H9 (cell line): ENCODE measurements around the gene ERC1. TPM values are rescaled to one million over a fixed set of nuclear protein-coding genes. Genes with fewer than 3 reads are reported as not detected.

Experiments used
- DNase-seq: peaks from one replicate; pipeline ENCODE4 v3.0.0-alpha.2; 2017
- H2AFZ ChIP-seq: one replicate; pipeline ENCODE4 v1.6.1; 2013; ENCODE audit warnings: mild to moderate bottlenecking, low read length, control low read depth, moderate library complexity
- H2AK5ac ChIP-seq: 2 replicates; pipeline ENCODE4 v1.6.1; 2013; ENCODE audit warnings: low read length, control low read depth, mixed read lengths; ENCODE audit not compliant: insufficient read length
- H2BK120ac ChIP-seq: one replicate; pipeline ENCODE4 v1.6.1; 2013; ENCODE audit warnings: low read depth, mild to moderate bottlenecking, low read length, control low read depth, inconsistent platforms; ENCODE audit not compliant: poor library complexity, severe bottlenecking
- H2BK12ac ChIP-seq: 2 replicates; pipeline ENCODE4 v1.6.1; 2013; ENCODE audit warnings: low read length, control low read depth, mixed read lengths, low read depth; ENCODE audit not compliant: insufficient read length
- H2BK15ac ChIP-seq: 2 replicates; pipeline ENCODE4 v1.6.1; 2013; ENCODE audit warnings: low read depth, low read length, control low read depth
- H2BK20ac ChIP-seq: one replicate; pipeline ENCODE4 v1.6.1; 2013; ENCODE audit warnings: low read depth, mild to moderate bottlenecking, low read length, control low read depth, inconsistent platforms; ENCODE audit not compliant: poor library complexity, severe bottlenecking
- H2BK5ac ChIP-seq: 2 replicates; pipeline ENCODE4 v1.6.1; 2013; ENCODE audit warnings: low read length, control low read depth, mixed read lengths; ENCODE audit not compliant: insufficient read length
- H3K14ac ChIP-seq: 2 replicates; pipeline ENCODE4 v1.6.1; 2013; ENCODE audit warnings: low read length, control low read depth; ENCODE audit not compliant: insufficient read depth
- H3K18ac ChIP-seq: 2 replicates; pipeline ENCODE4 v1.6.1; 2013; ENCODE audit warnings: low read depth, mild to moderate bottlenecking, mixed read lengths, low read length, control low read depth; ENCODE audit not compliant: insufficient read length
- H3K23ac ChIP-seq: 2 replicates; pipeline ENCODE4 v1.6.1; 2013; ENCODE audit warnings: low read length, control low read depth, mixed read lengths, low read depth; ENCODE audit not compliant: insufficient read length
- H3K23me2 ChIP-seq: 2 replicates; pipeline ENCODE4 v1.6.1; 2013; ENCODE audit warnings: low read depth, mild to moderate bottlenecking, mixed read lengths, low read length, control low read depth; ENCODE audit not compliant: insufficient read length, poor library complexity, severe bottlenecking
- H3K27ac ChIP-seq: 2 replicates; pipeline ENCODE4 v1.5.1; 2013; ENCODE audit warnings: low read length, control low read depth, mixed read lengths, low read depth; ENCODE audit not compliant: insufficient read length
- H3K27me3 ChIP-seq: 2 replicates; pipeline ENCODE4 v1.6.1; 2013; ENCODE audit warnings: low read length, control low read depth, inconsistent platforms; ENCODE audit not compliant: insufficient read depth
- H3K4ac ChIP-seq: 2 replicates; pipeline ENCODE4 v1.6.1; 2013; ENCODE audit warnings: low read depth, mild to moderate bottlenecking, control low read depth, inconsistent platforms, low read length, moderate library complexity
- H3K4me1 ChIP-seq: 2 replicates; pipeline ENCODE4 v1.6.1; 2013; ENCODE audit warnings: low read length, control low read depth, inconsistent platforms; ENCODE audit not compliant: insufficient read depth
- H3K4me2 ChIP-seq: 2 replicates; pipeline ENCODE4 v1.6.1; 2013; ENCODE audit warnings: low read length, control low read depth, mixed read lengths; ENCODE audit not compliant: insufficient read length, insufficient read depth
- H3K56ac ChIP-seq: 2 replicates; pipeline ENCODE4 v1.6.1; 2013; ENCODE audit warnings: low read depth, mild to moderate bottlenecking, mixed read lengths, low read length, control low read depth; ENCODE audit not compliant: insufficient read length
- H3K79me1 ChIP-seq: 2 replicates; pipeline ENCODE4 v1.6.1; 2013; ENCODE audit warnings: low read depth, mild to moderate bottlenecking, moderate library complexity, low read length, control low read depth, inconsistent platforms; ENCODE audit not compliant: insufficient read depth, poor library complexity, severe bottlenecking
- H3K79me2 ChIP-seq: 2 replicates; pipeline ENCODE4 v1.6.1; 2013; ENCODE audit warnings: low read length, control low read depth, inconsistent platforms; ENCODE audit not compliant: insufficient read depth
- H3K9ac ChIP-seq: 2 replicates; pipeline ENCODE4 v1.6.1; 2013; ENCODE audit warnings: low read length, control low read depth, mixed read lengths; ENCODE audit not compliant: insufficient read length; ENCODE audit errors: extremely low read depth
- H3K9me3 ChIP-seq: one replicate; pipeline ENCODE4 v1.6.1; 2013; ENCODE audit warnings: low read depth, low read length, inconsistent platforms; ENCODE audit not compliant: control insufficient read depth
- H3T11ph ChIP-seq: one replicate; pipeline ENCODE4 v1.6.1; 2013; ENCODE audit warnings: mild to moderate bottlenecking, low read length, control low read depth, inconsistent platforms
- H4K20me1 ChIP-seq: one replicate; pipeline ENCODE4 v1.6.1; 2013; ENCODE audit not compliant: control insufficient read depth, insufficient read length, insufficient read depth
- H4K5ac ChIP-seq: 2 replicates; pipeline ENCODE4 v1.6.1; 2013; ENCODE audit warnings: low read depth, mild to moderate bottlenecking, mixed read lengths, low read length, control low read depth; ENCODE audit not compliant: insufficient read length
- H4K8ac ChIP-seq: replicated peaks from 2 replicates; pipeline ENCODE4 v1.6.1; 2013; ENCODE audit warnings: low read length, control low read depth, mixed read lengths, low read depth; ENCODE audit not compliant: insufficient read length
- H4K91ac ChIP-seq: 2 replicates; pipeline ENCODE4 v1.6.1; 2013; ENCODE audit warnings: low read depth, mild to moderate bottlenecking, moderate library complexity, mixed read lengths, low read length, control low read depth; ENCODE audit not compliant: insufficient read length
- H3K27ac Mint-ChIP-seq, 3 experiments: 2 replicates in 2 of 3; 3 replicates in 1 of 3; pipeline ENCODE4 v1.8.0; 2020 to 2021; ENCODE audit warnings: mixed read lengths in 3 of 3, mild to moderate bottlenecking in 1 of 3, moderate library complexity in 1 of 3
- H3K27me3 Mint-ChIP-seq: 2 replicates; pipeline ENCODE4 v1.8.0; 2021; ENCODE audit warnings: low read depth, mild to moderate bottlenecking, moderate library complexity, mixed read lengths
- H3K36me3 Mint-ChIP-seq, 3 experiments: 2 replicates in 2 of 3; 3 replicates in 1 of 3; pipeline ENCODE4 v1.8.0; 2020 to 2021; ENCODE audit warnings: low read depth in 3 of 3, mixed read lengths in 3 of 3; ENCODE audit not compliant: insufficient read depth in 1 of 3
- H3K4me1 Mint-ChIP-seq, 2 experiments: 2 replicates each; pipeline ENCODE4 v1.8.0; 2020; ENCODE audit warnings: mixed read lengths in 2 of 2
- H3K4me3 Mint-ChIP-seq, 2 experiments: 2 replicates in 1 of 2; 3 replicates in 1 of 2; pipeline ENCODE4 v1.8.0; 2020 to 2021; ENCODE audit warnings: mild to moderate bottlenecking in 2 of 2, mixed read lengths in 2 of 2, moderate library complexity in 1 of 2
- H3K9me3 Mint-ChIP-seq, 2 experiments: 2 replicates in 1 of 2; 3 replicates in 1 of 2; pipeline ENCODE4 v1.8.0; 2020; ENCODE audit warnings: mild to moderate bottlenecking in 2 of 2, mixed read lengths in 2 of 2, moderate library complexity in 1 of 2
- CTCF ChIP-seq: fragments of 200-600 bp; sonication (generic); conservative IDR thresholded peaks from 3 replicates; pipeline ENCODE4 v1.8.0; 2021; ENCODE audit warnings: antibody characterized with exemption, mild to moderate bottlenecking
- WGBS: extraction: QIAGEN DNeasy Blood & Tissue Kit; methylation state at CpG from one replicate; pipeline ENCODE4 v1.1.7; 2013; ENCODE audit warnings: missing lambda C conversion rate, low lambda C conversion rate, mixed read lengths; ENCODE audit not compliant: insufficient read length; ENCODE audit errors: extremely low coverage; 5-methylcytosine and 5-hydroxymethylcytosine counted together
- total RNA-seq: library from RNA; stranded (reverse); gene quantifications from 2 replicates; pipeline ENCODE4 v1.2.1, GENCODE V29; 2021

Gene ERC1
- total RNA-seq, 1 experiment from 2014 or later = 51.2 TPM

GRCh38 chr12:1362143-1362662 lies 371.2 kb downstream of the ERC1 start:
- Mint-ChIP-seq H3K4me1 (peaks cover 1% of the 10 kb centered on the region in 2 experiments), H3K27me3 (no peaks in the 10 kb centered on the region; the same call in 1 of the 2 replicates), H3K36me3 (peaks cover 0 to 4% (median 0%) of the 10 kb centered on the region in 3 experiments; a peak in 1 of 7 replicates), H3K9me3 (no peaks in the 10 kb centered on the region), H3K4me3 (no peak overlapping the region), H3K27ac (no peak overlapping the region)
- H3K27me3 ChIP-seq = no peaks in the 10 kb centered on the region
- no peak overlapping the region for H2BK120ac ChIP-seq
- no CpG with 5 or more reads among the region's 6 CpGs for WGBS
- H3T11ph ChIP-seq = no peak overlapping the region
- no peak overlapping the region for H2BK12ac ChIP-seq
- no peak overlapping the region for H3K14ac ChIP-seq
- DNase-seq = no peak
- H3K79me2 ChIP-seq = no peaks in the 10 kb centered on the region
- H4K91ac ChIP-seq = no peak overlapping the region
- no peaks in the 10 kb centered on the region for H3K79me1 ChIP-seq
- no peak overlapping the region for H2AK5ac ChIP-seq
- no peaks in the 10 kb centered on the region for H3K23me2 ChIP-seq
- H3K56ac ChIP-seq = no peak overlapping the region
- H3K27ac ChIP-seq = no peak overlapping the region
- no peak for TF ChIP-seq CTCF
- H2BK15ac ChIP-seq = no peak overlapping the region
- no peak overlapping the region for H4K5ac ChIP-seq
- no peak overlapping the region for H2AFZ ChIP-seq
- no peak overlapping the region for H4K8ac ChIP-seq
- no peak overlapping the region for H3K4me2 ChIP-seq
- H3K23ac ChIP-seq = no peak overlapping the region
- H3K9ac ChIP-seq = no peak overlapping the region
- H3K9me3 ChIP-seq = no peaks in the 10 kb centered on the region
- no peaks in the 10 kb centered on the region for H4K20me1 ChIP-seq
- H3K4me1 ChIP-seq = no peaks in the 10 kb centered on the region
- H3K4ac ChIP-seq = no peak overlapping the region
- no peak overlapping the region for H2BK5ac ChIP-seq
- H3K18ac ChIP-seq = no peak overlapping the region
- H2BK20ac ChIP-seq = no peak overlapping the region
